NCI-H146 treated with DMSO at 0.1 percent for 48 hours (cell line): Measurements from ENCODE around the gene QPRT.
"Not testable (repeated sequence)": the region's sequence is repeated elsewhere in the genome, so short reads cannot be mapped to it uniquely, and the experiment has no call there.

Source experiments
- DNase-seq: peaks from one replicate; lab custom pipeline; 2025; ENCODE audit not compliant: unreplicated experiment; lab: John Stamatoyannopoulos, UW

The QPRT gene

GRCh38 chr16:29689490-29690351 lies 10.7 kb downstream of the QPRT start:
- not testable (repeated sequence) for DNase-seq

DNA sequence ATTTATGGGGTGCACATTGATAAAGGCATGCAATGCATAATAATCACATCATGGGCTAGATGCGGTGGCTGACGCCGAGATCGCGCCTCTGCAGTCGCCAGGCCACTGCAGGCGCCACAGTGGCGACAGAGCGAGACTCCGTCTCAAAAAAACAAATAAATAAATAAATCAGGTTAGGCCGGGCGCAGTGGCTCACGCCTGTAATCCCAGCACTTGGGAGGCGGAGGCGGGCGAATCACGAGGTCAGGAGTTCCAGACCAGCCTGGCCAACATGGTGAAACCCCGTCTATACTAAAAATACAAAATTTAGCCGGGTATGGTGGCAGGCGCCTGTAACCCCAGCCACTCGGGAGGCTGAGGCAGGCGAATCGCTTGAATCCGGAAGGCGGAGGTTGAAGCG lies 13.6 kb downstream of the QPRT start:
- DNase-seq: not testable (repeated sequence)

DNA sequence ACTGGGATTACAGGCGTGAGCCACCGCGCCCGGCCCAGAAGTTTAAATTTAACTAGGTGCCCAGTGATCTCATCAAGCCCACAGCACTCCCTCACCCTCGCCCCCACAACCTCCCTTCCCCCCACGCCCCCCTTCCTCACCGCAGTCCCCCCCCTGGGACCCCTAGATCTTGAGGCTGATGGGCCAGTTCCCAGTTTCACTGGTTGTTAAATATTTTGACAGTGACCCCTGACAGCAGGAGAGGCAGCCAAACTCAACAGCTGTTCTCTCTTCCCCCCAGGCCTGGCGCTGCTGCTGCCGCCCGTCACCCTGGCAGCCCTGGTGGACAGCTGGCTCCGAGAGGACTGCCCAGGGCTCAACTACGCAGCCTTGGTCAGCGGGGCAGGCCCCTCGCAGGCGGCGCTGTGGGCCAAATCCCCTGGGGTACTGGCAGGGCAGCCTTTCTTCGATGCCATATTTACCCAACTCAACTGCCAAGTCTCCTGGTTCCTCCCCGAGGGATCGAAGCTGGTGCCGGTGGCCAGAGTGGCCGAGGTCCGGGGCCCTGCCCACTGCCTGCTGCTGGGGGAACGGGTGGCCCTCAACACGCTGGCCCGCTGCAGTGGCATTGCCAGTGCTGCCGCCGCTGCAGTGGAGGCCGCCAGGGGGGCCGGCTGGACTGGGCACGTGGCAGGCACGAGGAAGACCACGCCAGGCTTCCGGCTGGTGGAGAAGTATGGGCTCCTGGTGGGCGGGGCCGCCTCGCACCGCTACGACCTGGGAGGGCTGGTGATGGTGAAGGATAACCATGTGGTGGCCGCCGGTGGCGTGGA lies 15.6 kb downstream of the QPRT start:
- no peak for DNase-seq

DNA sequence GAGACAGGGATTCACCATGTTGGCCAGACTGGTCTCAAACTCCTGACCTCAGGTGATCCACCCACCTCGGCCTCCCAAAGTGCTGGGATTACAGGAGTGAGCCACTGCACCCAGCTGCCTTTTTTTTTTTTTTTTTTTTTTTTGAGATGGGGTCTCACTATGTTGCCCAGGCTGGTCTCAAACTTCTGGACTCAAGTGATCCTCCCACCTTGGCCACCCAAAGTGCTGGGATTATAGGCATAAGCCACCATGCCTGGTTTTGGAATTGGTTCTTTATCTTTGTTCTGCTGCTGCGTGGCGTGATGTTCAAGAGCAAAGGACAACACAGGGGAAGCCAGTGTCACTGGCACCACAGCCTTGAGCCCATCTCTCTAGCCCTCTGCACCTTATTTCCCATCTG lies 16.7 kb downstream of the QPRT start:
- DNase-seq: not testable (repeated sequence)

GRCh38 chr16:29696881-29697331 lies 17.9 kb downstream of the QPRT start:
- no peak for DNase-seq

DNA sequence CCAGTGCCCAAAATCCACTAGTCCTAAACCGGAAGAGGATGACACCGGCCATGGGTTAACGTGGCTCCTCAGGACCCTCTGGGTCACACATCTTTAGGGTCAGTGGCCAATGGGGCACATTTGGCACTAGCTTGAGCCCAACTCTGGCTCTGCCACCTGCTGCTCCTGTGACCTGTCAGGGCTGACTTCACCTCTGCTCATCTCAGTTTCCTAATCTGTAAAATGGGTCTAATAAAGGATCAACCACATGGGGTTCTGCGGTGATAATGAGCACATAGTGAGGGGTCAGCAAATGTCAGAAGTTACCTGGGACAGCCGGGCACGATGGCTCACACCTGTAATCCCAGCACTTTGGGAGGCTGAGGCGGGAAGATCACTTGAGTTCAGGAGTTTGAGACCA lies 18.4 kb downstream of the QPRT start:
- DNase-seq: no peak

- no peak for DNase-seq
Measured at GRCh38 chr16:29698042-29698441, 19.1 kb downstream of the QPRT start.

- DNase-seq: no peak
Measured at GRCh38 chr16:29698484-29699323, 19.7 kb downstream of the QPRT start.

DNA sequence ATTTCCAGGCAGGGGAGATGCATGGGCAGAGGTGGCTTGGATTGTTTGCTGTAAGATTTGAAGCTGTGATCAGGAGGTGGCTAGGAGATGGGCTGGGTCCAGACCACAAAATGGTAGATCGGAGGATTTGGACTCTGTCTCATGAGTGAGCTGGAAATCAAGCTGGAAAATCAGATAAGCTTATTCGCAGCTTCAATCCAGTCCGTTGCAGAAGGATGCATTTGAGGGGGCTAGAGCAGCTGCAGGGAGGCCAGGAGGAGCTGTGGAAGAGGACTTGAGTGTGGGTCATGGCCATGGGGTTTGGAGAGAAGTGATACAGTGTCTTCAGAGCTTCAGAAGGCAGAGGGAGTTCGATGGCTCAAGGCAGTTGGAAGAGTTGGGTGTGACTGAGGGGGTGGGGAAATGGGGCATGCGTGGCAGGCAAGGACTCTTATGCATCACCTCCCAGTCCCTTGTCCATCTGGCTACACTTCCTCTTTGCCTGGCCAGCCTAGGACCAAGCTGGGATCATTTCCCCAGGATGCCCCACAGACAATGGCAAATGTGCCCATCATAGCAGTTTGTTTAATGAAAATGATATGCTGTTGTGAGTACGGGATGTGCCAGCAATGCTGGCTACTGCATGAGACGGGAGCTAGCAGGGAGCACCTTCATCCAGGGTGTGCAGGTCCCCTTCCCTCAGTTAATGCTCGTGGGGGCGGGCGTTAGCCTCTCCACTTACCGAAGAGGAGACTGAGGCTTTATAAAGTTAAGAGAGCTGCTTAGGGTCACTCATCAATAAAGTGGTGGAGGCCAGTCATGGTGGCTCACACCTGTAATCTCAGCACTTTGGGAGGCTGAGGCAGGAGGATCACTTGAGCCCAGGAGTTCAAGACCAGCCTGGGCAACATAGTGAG lies 20.6 kb downstream of the QPRT start:
- DNase-seq: no peak

- DNase-seq: peak; percentile 71
Measured at GRCh38 chr16:29700253-29700987, 21.4 kb downstream of the QPRT start.

DNA sequence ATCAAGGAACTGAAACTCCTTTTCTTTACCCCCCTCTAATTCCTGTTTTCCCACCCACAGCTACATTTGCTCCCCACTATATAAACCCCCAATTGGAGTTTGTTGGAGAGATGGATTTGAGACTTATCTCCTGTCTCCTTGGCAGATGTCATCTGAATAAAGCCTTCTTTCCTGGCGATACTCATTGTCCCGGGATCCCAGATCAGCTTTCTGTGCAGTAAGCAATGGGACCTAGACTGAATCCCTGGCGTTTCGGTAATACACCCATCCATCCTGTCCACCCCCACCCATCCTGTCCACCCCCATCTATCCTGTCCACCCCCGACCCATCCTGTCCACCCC lies 22.2 kb downstream of the QPRT start:
- DNase-seq: no peak

GRCh38 chr16:29702269-29702668 lies 23.3 kb downstream of the QPRT start:
- peak; percentile 15 for DNase-seq

- DNase-seq: no peak
Measured at GRCh38 chr16:29705030-29705429, 26.1 kb downstream of the QPRT start.

DNA sequence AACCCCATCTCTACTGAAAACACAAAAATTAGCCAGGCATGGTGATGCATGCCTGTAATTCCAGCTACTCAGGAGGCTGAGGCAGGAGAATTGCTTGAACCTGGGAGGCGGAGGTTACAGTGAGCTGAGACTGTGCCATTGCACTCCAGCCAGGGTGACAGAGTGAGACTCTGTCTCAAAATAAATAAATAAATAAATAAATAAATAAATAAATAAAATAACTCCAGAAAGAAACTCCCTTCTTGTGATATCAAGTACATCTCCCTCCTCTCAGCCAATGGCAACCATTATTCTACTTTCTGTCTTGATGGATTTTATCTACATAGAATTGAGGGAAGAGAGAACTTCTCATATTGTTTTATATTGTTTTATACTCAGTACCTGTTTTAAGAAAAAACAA lies 28.2 kb downstream of the QPRT start:
- not testable (repeated sequence) for DNase-seq

- DNase-seq: no peak
Measured at GRCh38 chr16:29708917-29709600, 30.1 kb downstream of the QPRT start.

GRCh38 chr16:29709657-29710056 lies 30.7 kb downstream of the QPRT start:
- DNase-seq: not testable (repeated sequence)

GRCh38 chr16:29710227-29711219 lies 31.5 kb downstream of the QPRT start:
- DNase-seq: peak; percentile 35

- DNase-seq: no peak
Measured at GRCh38 chr16:29712809-29713208, 33.8 kb downstream of the QPRT start.
